Fibroblast of mammary gland (primary cell): Measurements from ENCODE around the gene BATF.

Source experiments
- DNase-seq: peaks from one replicate; pipeline ENCODE4 v3.0.0-alpha.2; 2010; ENCODE audit warnings: low read depth
- H3K4me3 ChIP-seq: 2 replicates; pipeline ENCODE4 v1.5.1; 2011; ENCODE audit warnings: low read depth, mild to moderate bottlenecking, low read length, moderate library complexity; ENCODE audit not compliant: control insufficient read depth
- TF ChIP-seq, protein P1 (sequence below): conservative IDR thresholded peaks from 2 replicates; pipeline ENCODE4 v1.5.1; 2011; ENCODE audit warnings: low read depth, low read length, inconsistent platforms; ENCODE audit not compliant: control insufficient read depth, insufficient read depth

Gene BATF

DNA sequence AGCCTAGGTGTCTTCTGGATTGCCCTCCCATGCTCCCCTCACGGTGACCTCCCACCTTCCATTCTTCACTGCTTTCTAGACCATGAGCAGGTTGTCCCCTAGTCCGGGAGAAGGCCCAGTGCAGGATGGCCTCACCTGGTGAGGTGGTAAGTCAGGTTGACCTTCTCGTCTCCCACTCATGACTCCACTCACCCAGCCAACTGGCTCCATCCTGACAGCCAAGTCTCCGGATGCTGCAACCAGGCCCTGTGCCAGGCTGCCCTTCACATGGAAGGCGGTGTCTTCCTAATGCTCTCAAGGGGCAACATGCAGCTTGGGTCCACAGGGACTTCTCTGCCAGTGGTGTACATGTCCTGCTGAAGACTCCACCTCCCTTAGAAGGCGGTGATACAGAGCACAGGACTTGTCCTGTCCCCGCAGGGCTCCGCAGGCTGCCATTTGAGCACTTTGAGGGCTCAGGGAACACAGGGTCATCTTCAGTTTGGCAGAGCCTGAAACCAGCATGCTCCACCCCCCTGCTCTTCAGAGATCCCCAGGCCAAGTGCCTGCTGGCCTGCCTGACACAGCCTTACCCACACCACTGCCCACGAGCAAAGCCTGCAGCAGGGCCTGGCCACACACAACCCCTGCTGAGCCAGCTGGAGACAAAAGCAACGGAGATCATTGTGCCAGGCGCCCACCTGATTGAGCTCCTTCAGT lies 25.4 kb downstream of the BATF start:
- DNase-seq: no peak
- H3K4me3 ChIP-seq: no peak overlapping the region
- TF ChIP-seq, protein P1, sequence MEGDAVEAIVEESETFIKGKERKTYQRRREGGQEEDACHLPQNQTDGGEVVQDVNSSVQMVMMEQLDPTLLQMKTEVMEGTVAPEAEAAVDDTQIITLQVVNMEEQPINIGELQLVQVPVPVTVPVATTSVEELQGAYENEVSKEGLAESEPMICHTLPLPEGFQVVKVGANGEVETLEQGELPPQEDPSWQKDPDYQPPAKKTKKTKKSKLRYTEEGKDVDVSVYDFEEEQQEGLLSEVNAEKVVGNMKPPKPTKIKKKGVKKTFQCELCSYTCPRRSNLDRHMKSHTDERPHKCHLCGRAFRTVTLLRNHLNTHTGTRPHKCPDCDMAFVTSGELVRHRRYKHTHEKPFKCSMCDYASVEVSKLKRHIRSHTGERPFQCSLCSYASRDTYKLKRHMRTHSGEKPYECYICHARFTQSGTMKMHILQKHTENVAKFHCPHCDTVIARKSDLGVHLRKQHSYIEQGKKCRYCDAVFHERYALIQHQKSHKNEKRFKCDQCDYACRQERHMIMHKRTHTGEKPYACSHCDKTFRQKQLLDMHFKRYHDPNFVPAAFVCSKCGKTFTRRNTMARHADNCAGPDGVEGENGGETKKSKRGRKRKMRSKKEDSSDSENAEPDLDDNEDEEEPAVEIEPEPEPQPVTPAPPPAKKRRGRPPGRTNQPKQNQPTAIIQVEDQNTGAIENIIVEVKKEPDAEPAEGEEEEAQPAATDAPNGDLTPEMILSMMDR: no peak

DNA sequence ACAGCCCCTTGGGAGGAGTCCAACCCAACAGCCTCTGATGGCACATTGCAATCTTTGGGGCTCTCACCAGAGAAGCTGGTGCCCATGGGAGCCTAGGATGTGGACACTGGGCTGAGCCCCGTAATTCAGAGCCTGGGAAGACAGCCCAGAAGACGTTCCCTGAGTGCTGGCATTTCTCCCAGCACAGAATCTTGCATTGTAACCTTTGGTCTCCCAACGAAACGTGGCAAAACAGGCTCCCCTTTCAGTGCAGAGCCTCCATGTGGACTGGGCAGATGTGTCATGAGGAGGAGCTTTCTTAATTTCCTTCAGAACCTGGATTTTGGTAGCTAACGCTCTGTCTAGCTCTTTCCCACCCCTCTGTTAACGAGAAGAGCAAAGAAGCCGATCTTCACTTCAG lies 26.3 kb downstream of the BATF start:
- DNase-seq: peak; percentile 75
- TF ChIP-seq, protein P1: no peak
- H3K4me3 ChIP-seq: no peak overlapping the region

DNA sequence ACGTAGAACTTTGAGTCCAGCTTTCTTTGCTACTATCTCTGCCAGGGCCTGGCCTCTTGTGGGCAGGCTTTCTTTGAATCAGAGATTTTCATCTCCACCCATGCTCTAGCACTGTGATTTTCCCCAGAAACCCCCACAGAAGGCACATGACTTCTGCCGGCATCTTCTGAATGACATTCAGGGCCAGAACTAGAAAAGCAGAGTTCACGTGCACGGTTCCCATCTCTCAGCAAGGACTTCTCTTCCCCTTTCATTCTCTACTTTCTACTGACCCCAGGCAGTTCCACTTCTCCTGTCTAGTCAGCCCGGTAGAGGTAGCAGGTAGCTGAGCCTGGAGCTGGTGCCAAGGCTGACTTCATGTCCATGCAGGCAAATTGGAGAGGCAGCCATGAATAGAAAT lies 26.9 kb downstream of the BATF start:
- DNase-seq: no peak
- TF ChIP-seq, protein P1: no peak
- H3K4me3 ChIP-seq: no peak overlapping the region

DNA sequence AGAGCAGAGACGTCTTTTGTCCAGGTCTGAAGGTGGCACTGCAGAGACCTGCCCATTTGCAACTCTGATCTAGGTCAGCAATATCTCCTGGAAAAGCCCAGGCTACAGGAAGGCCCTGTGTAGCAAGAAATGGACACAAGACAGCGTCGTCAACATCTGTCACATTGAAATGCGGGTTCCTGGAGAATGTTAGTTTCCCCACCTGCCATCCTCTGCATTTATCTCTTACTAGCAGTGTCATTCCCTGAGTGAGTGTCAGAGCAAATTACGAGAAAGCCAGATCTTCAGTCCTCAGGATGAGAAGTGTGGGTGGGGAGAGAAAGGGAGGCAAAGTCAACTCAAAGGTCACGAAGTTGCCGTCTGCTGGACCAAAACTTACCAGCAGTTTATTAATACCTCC lies 28.8 kb downstream of the BATF start:
- DNase-seq: no peak
- no peak overlapping the region for H3K4me3 ChIP-seq
- TF ChIP-seq, protein P1: no peak

DNA sequence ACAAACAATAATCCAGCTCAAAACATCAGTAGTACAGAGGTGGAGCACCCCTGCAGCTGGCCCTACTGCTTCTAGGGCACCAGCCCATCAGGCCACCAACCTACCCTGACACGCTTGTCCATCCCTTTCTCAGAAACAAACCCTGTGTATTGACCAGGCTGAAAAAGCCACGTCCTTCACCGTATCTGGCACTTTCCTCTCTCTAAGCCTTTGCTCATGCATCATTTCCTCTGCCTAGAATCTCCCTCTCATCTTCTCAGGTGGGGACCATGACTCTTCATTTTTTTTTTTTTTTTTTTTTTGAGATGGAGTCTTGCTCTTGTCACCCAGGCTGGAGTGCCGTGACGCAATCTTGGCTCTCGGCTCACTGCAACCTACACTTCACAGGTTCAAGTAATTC lies 30.9 kb downstream of the BATF start:
- no peak overlapping the region for H3K4me3 ChIP-seq
- TF ChIP-seq, protein P1: no peak
- DNase-seq: no peak

DNA sequence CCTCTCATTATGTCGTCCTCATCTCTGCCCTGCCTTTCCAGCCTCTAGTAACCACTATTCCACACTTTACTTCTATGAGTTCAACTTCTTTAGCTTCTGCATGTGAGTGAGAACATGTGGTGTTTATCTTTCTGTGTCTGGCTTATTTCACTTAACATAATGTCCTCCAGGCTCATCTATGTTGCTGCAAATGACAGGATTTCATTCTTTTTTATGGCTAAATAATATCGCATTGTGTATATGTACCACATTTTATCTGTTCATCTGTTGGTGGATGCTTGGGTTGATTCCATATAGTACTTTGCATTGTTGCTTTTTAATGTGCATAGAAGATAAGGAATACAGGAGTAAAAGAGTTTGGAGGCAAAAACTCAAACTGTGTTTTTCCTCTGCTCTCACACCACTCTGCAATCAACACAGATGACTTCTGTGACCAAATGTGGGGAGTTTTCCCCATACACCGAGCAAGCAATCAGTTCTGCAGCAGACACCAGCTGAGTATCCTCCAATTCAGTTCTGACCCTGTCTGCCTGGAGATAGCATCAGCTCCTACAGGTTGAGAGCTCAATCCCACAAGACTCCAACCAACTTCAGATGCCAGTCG lies 31.6 kb downstream of the BATF start:
- TF ChIP-seq, protein P1: no peak
- H3K4me3 ChIP-seq: no peak overlapping the region
- DNase-seq: no peak
